Stimulated activated naive B cell treated with anti-CD40 and anti-IgM and Interleukin-4, amounts not matched to agents 10 μg/mL and 1 μg/mL and 100 μg/mL, for 72 hours (primary cell): Measurements from ENCODE around the gene MIDN.
A peak's percentile ranks its signal among the peaks of the same experiment; 100 is the strongest.

Experiments
- ATAC-seq, 2 donors: fragments of 150-1000 bp; cut with Tn5 transposase; replicated peaks; 2 replicates each; pipeline ENCODE4 v1.10.0; 2021; ENCODE audit warnings: moderate library complexity in 1 of 2
- DNase-seq: peaks from one replicate; pipeline ENCODE4 v3.0.0; 2021
- H3K27ac Mint-ChIP-seq: one replicate; pipeline ENCODE4 v1.8.0; 2022; ENCODE audit warnings: mild to moderate bottlenecking, mixed read lengths
- H3K27me3 Mint-ChIP-seq, 2 donors: one replicate each; pipeline ENCODE4 v1.8.0; 2022; ENCODE audit warnings: mixed read lengths in 2 of 2
- H3K36me3 Mint-ChIP-seq, 2 donors: one replicate each; pipeline ENCODE4 v1.8.0; 2022; ENCODE audit warnings: mixed read lengths in 2 of 2, mild to moderate bottlenecking in 1 of 2
- H3K4me1 Mint-ChIP-seq, 2 donors: one replicate each; pipeline ENCODE4 v1.8.0; 2022; ENCODE audit warnings: mixed read lengths in 2 of 2, mild to moderate bottlenecking in 1 of 2
- H3K4me3 Mint-ChIP-seq, 2 donors: one replicate each; pipeline ENCODE4 v1.8.0; 2022; ENCODE audit warnings: mild to moderate bottlenecking in 2 of 2, mixed read lengths in 2 of 2, moderate library complexity in 1 of 2
- H3K9me3 Mint-ChIP-seq, 2 donors: one replicate each; pipeline ENCODE4 v1.8.0; 2022; ENCODE audit warnings: mixed read lengths in 2 of 2, mild to moderate bottlenecking in 1 of 2

MIDN gene

GRCh38 chr19:1225440-1226226, 22.8 kb upstream of the MIDN start:
- no peaks in the 10 kb centered on the region for H3K4me1 Mint-ChIP-seq
- H3K27ac Mint-ChIP-seq, result no peak overlapping the region
- DNase-seq, result no peak
- H3K4me3 Mint-ChIP-seq, result no peak overlapping the region
- no peaks in the 10 kb centered on the region for H3K27me3 Mint-ChIP-seq
- peaks cover 12 to 13% of the 10 kb centered on the region in 2 donors for H3K36me3 Mint-ChIP-seq
- H3K9me3 Mint-ChIP-seq, result no peaks in the 10 kb centered on the region
- no peak for ATAC-seq

DNA sequence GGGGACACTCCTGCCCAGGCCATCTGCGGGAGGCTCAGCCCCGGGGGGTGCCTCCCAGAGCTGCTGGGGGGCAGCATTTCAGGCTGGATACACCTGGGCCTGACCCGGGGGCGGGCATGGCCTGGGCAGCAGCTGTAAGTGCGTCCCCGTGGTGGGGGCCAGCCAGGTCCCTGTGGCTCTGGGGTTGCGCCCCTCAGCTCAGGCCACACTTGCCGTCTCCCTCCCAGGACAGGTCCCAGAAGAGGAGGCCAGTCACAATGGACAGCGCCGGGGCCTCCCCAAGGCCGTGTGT, 22.2 kb upstream of the MIDN start:
- peaks cover 9% of the 10 kb centered on the region in 2 donors for H3K36me3 Mint-ChIP-seq
- no peaks in the 10 kb centered on the region for H3K4me1 Mint-ChIP-seq
- no peak overlapping the region for H3K27ac Mint-ChIP-seq
- DNase-seq, result no peak
- no peak overlapping the region for H3K4me3 Mint-ChIP-seq
- no peaks in the 10 kb centered on the region for H3K9me3 Mint-ChIP-seq
- ATAC-seq, result no peak
- no peaks in the 10 kb centered on the region for H3K27me3 Mint-ChIP-seq

DNA sequence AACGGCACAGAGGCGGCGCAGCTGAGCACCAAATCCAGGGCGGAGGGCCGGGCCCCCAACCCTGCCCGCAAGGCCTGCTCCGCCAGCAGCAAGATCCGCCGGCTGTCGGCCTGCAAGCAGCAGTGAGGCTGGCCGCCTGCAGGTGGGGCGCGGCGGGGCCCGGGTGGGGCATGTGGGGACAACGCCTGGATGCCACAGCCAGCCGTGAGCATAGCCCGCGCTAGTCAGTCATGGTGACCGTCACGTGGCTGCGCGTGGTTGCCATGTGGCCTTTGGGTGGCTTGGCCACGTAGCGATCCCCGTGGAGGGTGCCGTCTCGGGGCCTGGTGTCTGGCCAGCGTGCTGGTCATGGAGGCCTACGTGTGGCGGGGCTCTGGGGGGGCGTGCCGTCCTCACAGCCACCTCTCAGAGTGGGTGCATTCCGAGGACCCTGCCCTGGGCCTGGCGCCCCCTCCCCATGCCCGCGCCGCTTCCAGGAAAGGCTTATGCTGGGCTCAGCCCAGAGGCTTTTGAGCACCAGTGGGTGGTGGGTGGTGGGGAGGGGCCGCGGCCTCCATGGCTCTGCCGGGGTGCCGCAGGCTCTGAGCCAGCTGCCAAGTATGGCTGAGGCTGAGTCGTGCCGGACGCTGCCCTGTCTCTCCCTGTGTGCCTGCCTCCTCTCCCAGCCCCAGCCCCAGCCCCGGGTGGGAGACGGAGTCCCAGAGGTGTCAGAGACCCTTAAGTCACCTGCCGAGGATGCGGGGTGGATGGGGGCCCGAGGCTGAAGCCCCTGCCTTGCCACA, 21.7 kb upstream of the MIDN start:
- Mint-ChIP-seq H3K27ac (no peak overlapping the region), H3K9me3 (no peaks in the 10 kb centered on the region), H3K4me1 (peaks cover 0 to 4% of the 10 kb centered on the region in 2 donors), H3K36me3 (peaks cover 9% of the 10 kb centered on the region in 2 donors), H3K27me3 (no peaks in the 10 kb centered on the region), H3K4me3 (no peak overlapping the region)
- ATAC-seq (no peak), DNase-seq (no peak)

- no peak overlapping the region for H3K4me3 Mint-ChIP-seq
- ATAC-seq (no peak), DNase-seq (no peak)
- peaks cover 0 to 5% of the 10 kb centered on the region in 2 donors for H3K4me1 Mint-ChIP-seq
- H3K27ac Mint-ChIP-seq, result no peak overlapping the region
- H3K36me3 Mint-ChIP-seq, result peaks cover 9% of the 10 kb centered on the region in 2 donors
- H3K9me3 Mint-ChIP-seq, result no peaks in the 10 kb centered on the region
- H3K27me3 Mint-ChIP-seq, result no peaks in the 10 kb centered on the region
Measured at GRCh38 chr19:1227304-1228054, 20.9 kb upstream of the MIDN start.

- ATAC-seq (no peak), DNase-seq (no peak)
- no peak overlapping the region for H3K4me3 Mint-ChIP-seq
- no peaks in the 10 kb centered on the region for H3K27me3 Mint-ChIP-seq
- H3K4me1 Mint-ChIP-seq, result peaks cover 0 to 5% of the 10 kb centered on the region in 2 donors
- H3K27ac Mint-ChIP-seq, result peak overlapping the region; percentile 84
- H3K9me3 Mint-ChIP-seq, result no peaks in the 10 kb centered on the region
- H3K36me3 Mint-ChIP-seq, result peaks cover 5 to 9% of the 10 kb centered on the region in 2 donors
Measured at GRCh38 chr19:1228161-1228957, 20.0 kb upstream of the MIDN start.

- DNase-seq, result no peak
- ATAC-seq, result no peak
- no peaks in the 10 kb centered on the region for H3K9me3 Mint-ChIP-seq
- H3K4me3 Mint-ChIP-seq, result no peak overlapping the region
- H3K27ac Mint-ChIP-seq, result no peak overlapping the region
- H3K36me3 Mint-ChIP-seq, result peaks cover 5 to 9% of the 10 kb centered on the region in 2 donors
- H3K27me3 Mint-ChIP-seq, result no peaks in the 10 kb centered on the region
- peaks cover 0 to 5% of the 10 kb centered on the region in 2 donors for H3K4me1 Mint-ChIP-seq
Measured at GRCh38 chr19:1229056-1229923, 19.1 kb upstream of the MIDN start.

GRCh38 chr19:1229924-1230782, 18.2 kb upstream of the MIDN start:
- no peak for ATAC-seq
- H3K4me1 Mint-ChIP-seq, result peaks cover 0 to 5% of the 10 kb centered on the region in 2 donors
- H3K27me3 Mint-ChIP-seq, result no peaks in the 10 kb centered on the region
- no peak overlapping the region for H3K27ac Mint-ChIP-seq
- no peaks in the 10 kb centered on the region for H3K9me3 Mint-ChIP-seq
- H3K36me3 Mint-ChIP-seq, result peaks cover 5 to 9% of the 10 kb centered on the region in 2 donors
- DNase-seq, result no peak
- H3K4me3 Mint-ChIP-seq, result no peak overlapping the region

- H3K27ac Mint-ChIP-seq, result no peak overlapping the region
- no peak for ATAC-seq
- DNase-seq, result no peak
- peaks cover 5 to 9% of the 10 kb centered on the region in 2 donors for H3K36me3 Mint-ChIP-seq
- H3K27me3 Mint-ChIP-seq, result peaks cover 0 to 8% of the 10 kb centered on the region in 2 donors
- no peak overlapping the region for H3K4me3 Mint-ChIP-seq
- H3K4me1 Mint-ChIP-seq, result peaks cover 0 to 5% of the 10 kb centered on the region in 2 donors
- H3K9me3 Mint-ChIP-seq, result no peaks in the 10 kb centered on the region
Measured at GRCh38 chr19:1230783-1231489, 17.4 kb upstream of the MIDN start.

DNA sequence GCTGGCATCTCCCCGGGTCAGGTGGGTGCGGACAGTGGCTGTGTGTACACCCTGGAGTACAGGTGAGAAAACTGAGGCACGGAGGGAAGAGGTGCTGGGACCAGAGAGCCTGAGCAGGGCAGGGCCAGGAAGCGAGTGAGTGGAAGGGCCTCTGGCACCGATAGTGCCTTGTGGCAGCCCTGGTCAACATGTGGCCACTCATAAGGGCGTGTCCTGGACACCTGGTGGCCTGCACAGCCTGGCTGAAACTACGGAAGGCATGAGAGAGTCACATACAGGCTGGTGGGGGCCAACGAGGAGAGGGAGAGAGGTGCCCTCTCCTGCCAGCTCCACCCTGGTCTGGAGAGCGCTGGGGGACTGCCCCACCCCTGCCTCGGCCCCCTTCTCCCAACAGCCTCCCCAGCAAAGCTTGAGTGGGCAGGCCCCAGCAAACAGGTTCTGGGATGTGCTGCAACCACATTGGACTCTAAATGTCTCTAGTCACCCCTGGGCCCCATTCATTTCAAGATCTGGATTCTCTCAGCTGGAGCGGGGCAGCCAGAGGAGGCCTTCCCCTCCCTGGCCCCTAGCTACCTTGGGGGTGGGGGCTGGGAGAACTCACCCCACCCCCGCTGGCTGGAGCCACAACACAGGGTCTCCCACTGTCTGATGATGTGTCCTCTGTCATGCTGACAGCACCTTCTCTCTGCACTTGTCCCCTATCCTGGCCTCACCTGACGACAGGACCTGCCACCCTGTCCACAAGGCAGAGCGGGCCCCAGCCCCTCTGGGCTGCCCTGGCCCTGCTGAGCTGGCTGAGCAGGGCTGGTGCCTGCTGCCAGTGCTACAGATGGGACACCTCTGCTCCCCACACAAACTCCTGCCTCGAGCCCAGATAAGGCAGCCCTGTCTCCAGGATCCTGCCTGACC, 16.4 kb upstream of the MIDN start:
- peak in 1 of 2 donors; percentile 22 for ATAC-seq
- H3K4me1 Mint-ChIP-seq, result peaks cover 0 to 5% of the 10 kb centered on the region in 2 donors
- peaks cover 5 to 9% of the 10 kb centered on the region in 2 donors for H3K36me3 Mint-ChIP-seq
- H3K9me3 Mint-ChIP-seq, result no peaks in the 10 kb centered on the region
- peaks cover 0 to 15% of the 10 kb centered on the region in 2 donors for H3K27me3 Mint-ChIP-seq
- no peak overlapping the region for H3K27ac Mint-ChIP-seq
- no peak overlapping the region for H3K4me3 Mint-ChIP-seq
- DNase-seq, result no peak

DNA sequence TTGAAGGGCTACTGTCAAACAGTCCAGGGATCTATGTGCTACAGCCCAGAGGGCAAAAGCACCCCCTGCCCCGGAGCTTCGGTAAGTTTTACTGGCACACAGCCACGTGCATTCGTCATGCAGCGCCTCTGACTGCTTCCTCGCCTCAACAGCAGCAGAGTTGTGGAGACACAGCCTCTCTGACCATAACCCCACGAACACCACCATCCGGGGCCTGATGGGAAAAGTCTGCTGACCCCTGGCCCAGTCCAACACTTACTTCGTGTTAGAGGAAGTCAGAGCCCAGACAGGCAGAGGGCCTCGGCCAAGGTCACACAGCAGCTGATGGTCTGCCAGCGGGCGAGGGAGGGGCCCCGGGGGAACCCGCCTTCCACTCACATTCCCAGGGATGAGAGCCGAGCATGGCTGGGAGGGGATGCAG, 15.7 kb upstream of the MIDN start:
- H3K4me1 Mint-ChIP-seq, result peaks cover 0 to 5% of the 10 kb centered on the region in 2 donors
- no peak for ATAC-seq
- peaks cover 4 to 5% of the 10 kb centered on the region in 2 donors for H3K36me3 Mint-ChIP-seq
- H3K4me3 Mint-ChIP-seq, result no peak overlapping the region
- H3K9me3 Mint-ChIP-seq, result no peaks in the 10 kb centered on the region
- H3K27ac Mint-ChIP-seq, result no peak overlapping the region
- H3K27me3 Mint-ChIP-seq, result peaks cover 0 to 15% of the 10 kb centered on the region in 2 donors
- DNase-seq, result no peak

- peaks cover 1% of the 10 kb centered on the region in 2 donors for H3K36me3 Mint-ChIP-seq
- H3K4me3 Mint-ChIP-seq, result no peak overlapping the region
- H3K9me3 Mint-ChIP-seq, result no peaks in the 10 kb centered on the region
- no peak overlapping the region for H3K27ac Mint-ChIP-seq
- peaks cover under 1 to 6% of the 10 kb centered on the region in 2 donors for H3K4me1 Mint-ChIP-seq
- no peak for DNase-seq
- ATAC-seq, result no peak
- H3K27me3 Mint-ChIP-seq, result peaks cover under 1 to 17% of the 10 kb centered on the region in 2 donors
Measured at GRCh38 chr19:1233115-1233667, 15.2 kb upstream of the MIDN start.
